ENCODE results near the gene NHSL1.

The NHSL1 gene

GRCh38 chr6:138424004-138424904 is 75.0 kb downstream of the NHSL1 start:
- TF ChIP-seq EZH2phosphoT487 (conservative IDR thresholded peaks at IDR 0.05; ENCODE audit: low read length) (no peak), CTCF (IDR thresholded peaks at IDR 0.05; ENCODE audit: insufficient read depth, low read length, poor library complexity, severe bottlenecking) (no peak)
- Histone ChIP-seq H3K27me3 (ENCODE audit: low read length) (no peaks in the 10 kb centered on the region), H4K20me1 (ENCODE audit: low read depth, low read length) (no peaks in the 10 kb centered on the region), H3K36me3 (ENCODE audit: low read length) (no peaks in the 10 kb centered on the region), H3K4me2 (ENCODE audit: low read depth, low read length, poor library complexity, severe bottlenecking) (no peak overlapping the region), H3K9me3 (ENCODE audit: insufficient read depth, low read length) (no peaks in the 10 kb centered on the region), H3K9me2 (replicated peaks; ENCODE audit: insufficient read depth, low read length) (no peaks in the 10 kb centered on the region), H3K4me3 (ENCODE audit: insufficient read depth, low read length, poor library complexity, severe bottlenecking) (no peak overlapping the region), H3K9ac (ENCODE audit: low read length) (no peak overlapping the region), H3F3A (ENCODE audit: insufficient read depth) (no peaks in the 10 kb centered on the region), H3K79me2 (ENCODE audit: insufficient read depth, low read length) (no peaks in the 10 kb centered on the region), H2AFZ (ENCODE audit: low read depth, low read length, severe bottlenecking) (no peak overlapping the region), H3K27ac (ENCODE audit: low read depth, low read length) (no peak overlapping the region)

DNA sequence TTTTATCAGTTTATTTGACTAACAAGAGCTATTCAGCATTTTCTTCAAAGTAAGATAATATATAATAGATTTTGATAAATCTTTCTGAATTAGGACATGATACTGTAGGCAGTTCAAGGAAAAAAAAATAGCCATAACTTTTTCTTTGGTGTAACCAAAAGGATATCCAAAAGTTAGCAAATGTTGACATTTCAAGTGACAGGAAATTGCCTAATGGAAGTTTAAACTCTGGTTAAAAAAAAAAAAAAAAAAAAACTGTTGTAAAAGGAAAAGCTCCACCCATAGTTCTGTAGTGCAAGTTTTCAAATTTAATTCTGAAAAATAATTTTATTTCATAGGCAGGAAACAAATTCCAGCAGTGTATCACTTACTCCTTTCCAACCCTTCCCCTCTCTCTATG is 76.4 kb downstream of the NHSL1 start:
- Histone ChIP-seq H3K27ac (ENCODE audit: low read depth, low read length) (no peak overlapping the region), H3K27me3 (ENCODE audit: low read length) (no peaks in the 10 kb centered on the region), H3K9ac (ENCODE audit: low read length) (no peak overlapping the region), H3K79me2 (ENCODE audit: insufficient read depth, low read length) (no peaks in the 10 kb centered on the region), H3K4me2 (ENCODE audit: low read depth, low read length, poor library complexity, severe bottlenecking) (no peak overlapping the region), H3F3A (ENCODE audit: insufficient read depth) (no peaks in the 10 kb centered on the region), H2AFZ (ENCODE audit: low read depth, low read length, severe bottlenecking) (no peak overlapping the region), H3K9me2 (replicated peaks; ENCODE audit: insufficient read depth, low read length) (no peaks in the 10 kb centered on the region), H3K4me3 (ENCODE audit: insufficient read depth, low read length, poor library complexity, severe bottlenecking) (no peak overlapping the region), H3K36me3 (ENCODE audit: low read length) (no peaks in the 10 kb centered on the region), H3K9me3 (ENCODE audit: insufficient read depth, low read length) (no peaks in the 10 kb centered on the region), H4K20me1 (ENCODE audit: low read depth, low read length) (no peaks in the 10 kb centered on the region)
- TF ChIP-seq EZH2phosphoT487 (conservative IDR thresholded peaks at IDR 0.05; ENCODE audit: low read length) (no peak), CTCF (IDR thresholded peaks at IDR 0.05; ENCODE audit: insufficient read depth, low read length, poor library complexity, severe bottlenecking) (no peak)

DNA sequence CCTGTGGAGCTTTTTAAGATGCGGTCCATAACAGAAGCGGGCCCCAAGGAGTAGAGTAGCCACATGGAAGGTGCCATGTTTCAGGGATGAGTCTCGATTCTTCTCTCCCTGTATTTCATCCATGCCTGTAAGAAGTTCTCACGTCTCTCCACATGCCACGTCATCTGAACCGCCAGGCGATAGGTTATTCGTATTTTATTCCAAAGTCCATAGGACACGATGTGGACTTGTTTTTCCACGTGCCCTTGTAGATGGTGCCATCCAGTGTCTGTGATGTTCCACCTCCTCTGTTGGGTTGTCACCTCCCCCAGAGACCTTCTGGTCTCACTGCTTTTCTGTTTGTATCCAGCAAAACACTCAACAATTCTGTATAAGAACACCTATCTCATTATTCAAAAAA is 77.7 kb downstream of the NHSL1 start:
- Histone ChIP-seq H3K79me2 (ENCODE audit: insufficient read depth, low read length) (no peaks in the 10 kb centered on the region), H3K9me2 (replicated peaks; ENCODE audit: insufficient read depth, low read length) (no peaks in the 10 kb centered on the region), H2AFZ (ENCODE audit: low read depth, low read length, severe bottlenecking) (no peak overlapping the region), H3K27me3 (ENCODE audit: low read length) (no peaks in the 10 kb centered on the region), H4K20me1 (ENCODE audit: low read depth, low read length) (no peaks in the 10 kb centered on the region), H3K4me3 (ENCODE audit: insufficient read depth, low read length, poor library complexity, severe bottlenecking) (no peak overlapping the region), H3K27ac (ENCODE audit: low read depth, low read length) (no peak overlapping the region), H3K36me3 (ENCODE audit: low read length) (no peaks in the 10 kb centered on the region), H3F3A (ENCODE audit: insufficient read depth) (no peaks in the 10 kb centered on the region), H3K4me2 (ENCODE audit: low read depth, low read length, poor library complexity, severe bottlenecking) (no peak overlapping the region), H3K9ac (ENCODE audit: low read length) (no peak overlapping the region), H3K9me3 (ENCODE audit: insufficient read depth, low read length) (no peaks in the 10 kb centered on the region)
- TF ChIP-seq CTCF (IDR thresholded peaks at IDR 0.05; ENCODE audit: insufficient read depth, low read length, poor library complexity, severe bottlenecking) (no peak), EZH2phosphoT487 (conservative IDR thresholded peaks at IDR 0.05; ENCODE audit: low read length) (no peak)
